Raji (cell line): ENCODE measurements around the gene RXRA.

Source experiments
- POLR2A ChIP-seq: IDR thresholded peaks from 2 replicates; pipeline ENCODE4 v1.6.1; 2011; ENCODE audit warnings: low read depth, low read length, control low read depth; ENCODE audit not compliant: insufficient read depth

Gene RXRA

GRCh38 chr9:134335486-134336220 is 9.4 kb downstream of the RXRA start:
- no peak for TF ChIP-seq POLR2A

- no peak for TF ChIP-seq POLR2A
Observed at GRCh38 chr9:134336228-134336627, 10.0 kb downstream of the RXRA start.

GRCh38 chr9:134336924-134337323 is 10.7 kb downstream of the RXRA start:
- no peak for TF ChIP-seq POLR2A

- no peak for TF ChIP-seq POLR2A
Observed at GRCh38 chr9:134337469-134337868, 11.2 kb downstream of the RXRA start.

- no peak for TF ChIP-seq POLR2A
Observed at GRCh38 chr9:134338394-134339182, 12.3 kb downstream of the RXRA start.

- no peak for TF ChIP-seq POLR2A
Observed at GRCh38 chr9:134339183-134339806, 13.0 kb downstream of the RXRA start.

- no peak for TF ChIP-seq POLR2A
Observed at GRCh38 chr9:134340475-134341160, 14.4 kb downstream of the RXRA start.

- no peak for TF ChIP-seq POLR2A
Observed at GRCh38 chr9:134341306-134341705, 15.1 kb downstream of the RXRA start.

- no peak for TF ChIP-seq POLR2A
Observed at GRCh38 chr9:134341929-134342745, 15.9 kb downstream of the RXRA start.

GRCh38 chr9:134342746-134343115 is 16.5 kb downstream of the RXRA start:
- TF ChIP-seq POLR2A = no peak

- TF ChIP-seq POLR2A = no peak
Observed at GRCh38 chr9:134343637-134344036, 17.4 kb downstream of the RXRA start.

GRCh38 chr9:134344068-134344799 is 18.0 kb downstream of the RXRA start:
- no peak for TF ChIP-seq POLR2A

- no peak for TF ChIP-seq POLR2A
Observed at GRCh38 chr9:134344800-134345310, 18.6 kb downstream of the RXRA start.

- no peak for TF ChIP-seq POLR2A
Observed at GRCh38 chr9:134345737-134346136, 19.5 kb downstream of the RXRA start.
